Measurements from ENCODE around the gene CSRNP3.

DNA sequence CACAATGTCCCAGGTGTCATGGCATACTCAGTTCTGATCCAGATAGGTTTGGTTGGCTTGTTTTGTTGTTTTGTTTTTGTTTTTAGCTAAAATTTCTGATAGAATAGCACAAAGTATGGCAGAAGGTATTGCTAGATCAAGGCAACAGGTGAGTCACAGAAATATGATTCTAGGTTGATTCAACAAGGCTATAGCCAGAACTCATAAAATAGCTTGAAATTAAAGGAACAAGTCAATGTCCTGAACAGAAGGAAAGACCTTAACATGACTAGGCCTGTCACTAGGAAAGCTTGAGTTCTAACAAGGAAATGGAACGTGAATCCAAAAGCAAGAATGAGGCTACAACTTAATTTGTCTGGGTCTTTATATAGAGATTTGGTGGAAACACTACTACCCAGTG lies 167.5 kb downstream of the CSRNP3 start:
- no peak for TF ChIP-seq FOXP2 (optimal IDR thresholded peaks at IDR 0.05; ENCODE audit: control extremely low read depth, extremely low read length, insufficient read depth)
- TF ChIP-seq EZH2 (IDR thresholded peaks at IDR 0.05), result no peak

Measured in SK-N-MC (cell line).